GM20000 (cell line): ENCODE measurements around the gene TAPBP.

Experiments
- DNase-seq: peaks from one replicate; pipeline ENCODE4 v3.0.0; 2012; ENCODE audit warnings: low spot score
- CTCF ChIP-seq: IDR thresholded peaks from 2 replicates; pipeline ENCODE4 v1.5.1; 2012; ENCODE audit warnings: mild to moderate bottlenecking, control low read depth; ENCODE audit errors: extremely low read depth, missing control alignments

TAPBP gene

GRCh38 chr6:33297956-33298772 is 15.7 kb downstream of the TAPBP start:
- peak; percentile 84 for DNase-seq

GRCh38 chr6:33297406-33297955 is 16.4 kb downstream of the TAPBP start:
- no peak for TF ChIP-seq CTCF
- peak; percentile 57 for DNase-seq

More at GRCh38 chr6:33297956-33298772, 15.7 kb downstream of the TAPBP start:
- no peak for TF ChIP-seq CTCF

- no peak for DNase-seq
- no peak for TF ChIP-seq CTCF
Measured at GRCh38 chr6:33296797-33297405, 17.0 kb downstream of the TAPBP start.

GRCh38 chr6:33295621-33296369 is 18.1 kb downstream of the TAPBP start:
- TF ChIP-seq CTCF, result no peak
- no peak for DNase-seq

GRCh38 chr6:33294086-33294823 is 19.6 kb downstream of the TAPBP start:
- no peak for TF ChIP-seq CTCF
- no peak for DNase-seq

GRCh38 chr6:33292996-33293682 is 20.7 kb downstream of the TAPBP start:
- no peak for TF ChIP-seq CTCF
- no peak for DNase-seq
